Activated naive CD8-positive, alpha-beta T cell (primary cell): ENCODE results near the gene STAT2.
"Not testable (repeated sequence)": the region's sequence is repeated elsewhere in the genome, so short reads cannot be mapped to it uniquely, and the experiment has no call there.

Experiments used
- H3K27ac Mint-ChIP-seq: one replicate; pipeline ENCODE4 v1.8.0; 2021; ENCODE audit warnings: mixed read lengths
- H3K27me3 Mint-ChIP-seq: one replicate; pipeline ENCODE4 v1.8.0; 2021; ENCODE audit warnings: mixed read lengths
- H3K36me3 Mint-ChIP-seq: one replicate; pipeline ENCODE4 v1.8.0; 2021; ENCODE audit warnings: mixed read lengths
- H3K4me1 Mint-ChIP-seq: one replicate; pipeline ENCODE4 v1.8.0; 2021; ENCODE audit warnings: low read depth, mixed read lengths
- H3K4me3 Mint-ChIP-seq: one replicate; pipeline ENCODE4 v1.8.0; 2021; ENCODE audit warnings: mild to moderate bottlenecking, mixed read lengths
- H3K9me3 Mint-ChIP-seq: one replicate; pipeline ENCODE4 v1.8.0; 2021; ENCODE audit warnings: low read depth, mixed read lengths

STAT2 gene

DNA sequence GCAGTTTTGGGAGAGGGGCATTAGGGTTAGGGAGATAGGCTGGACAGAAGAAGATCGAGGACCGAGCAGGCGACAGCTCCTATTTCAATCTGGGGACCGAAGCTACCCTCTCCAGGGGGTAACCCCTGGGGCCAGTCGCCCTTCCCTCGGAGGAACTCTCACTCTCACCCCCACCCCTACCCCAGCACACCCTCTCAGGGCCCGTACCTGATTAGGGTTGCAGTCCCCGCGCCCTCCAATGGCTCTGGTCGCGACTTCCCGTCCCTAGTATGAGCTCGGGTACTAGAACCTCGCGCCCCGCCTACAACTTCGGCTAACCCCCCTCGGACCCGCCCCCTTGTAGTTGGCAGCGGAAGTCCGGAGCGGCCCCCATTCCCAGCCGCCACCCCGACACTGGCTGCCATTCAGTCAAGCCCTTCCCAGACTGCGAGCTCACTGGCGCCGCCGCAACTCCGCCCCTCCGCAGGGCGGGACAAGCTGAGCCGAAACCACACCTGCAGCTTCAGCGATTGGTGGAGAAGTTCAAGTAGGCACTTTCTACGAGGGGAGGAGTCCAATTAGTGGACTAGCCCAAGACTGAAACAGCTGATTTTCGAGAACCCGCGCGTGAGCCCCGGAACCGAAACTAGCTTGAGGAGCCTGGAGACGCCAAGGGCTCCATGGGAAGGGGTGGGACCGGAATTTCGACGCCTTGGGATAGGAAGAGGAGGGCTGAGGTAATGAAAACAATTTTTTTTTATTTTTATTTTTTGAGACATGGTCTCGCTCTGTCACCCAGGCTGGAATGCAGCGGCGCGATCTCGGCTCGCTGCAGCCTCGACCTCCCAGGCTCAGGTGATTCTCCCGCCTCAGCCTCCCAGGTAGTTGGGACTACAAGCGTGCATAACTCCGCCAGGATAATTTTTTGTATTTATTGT, at the start of gene STAT2:
Gene STAT2 (minus strand): TSS at position 257 of the 917 bp plus-strand sequence. CDS start 3,536 bp downstream, outside the sequence.
- Mint-ChIP-seq H3K9me3 (no peaks in the 10 kb centered on the region), H3K27ac (peak within 1 kb of the TSS; percentile 98), H3K36me3 (peaks cover 3% of the 10 kb centered on the region), H3K27me3 (no peaks in the 10 kb centered on the region), H3K4me1 (peaks cover 35% of the 10 kb centered on the region), H3K4me3 (peak within 1 kb of the TSS; percentile 95)

- Mint-ChIP-seq H3K9me3 (no peaks in the 10 kb centered on the region), H3K4me1 (no peaks in the 10 kb centered on the region), H3K27ac (no peak overlapping the region), H3K36me3 (no peaks in the 10 kb centered on the region), H3K4me3 (no peak overlapping the region), H3K27me3 (no peaks in the 10 kb centered on the region)
Observed at GRCh38 chr12:56408799-56409417, 49.0 kb upstream of the STAT2 start.

DNA sequence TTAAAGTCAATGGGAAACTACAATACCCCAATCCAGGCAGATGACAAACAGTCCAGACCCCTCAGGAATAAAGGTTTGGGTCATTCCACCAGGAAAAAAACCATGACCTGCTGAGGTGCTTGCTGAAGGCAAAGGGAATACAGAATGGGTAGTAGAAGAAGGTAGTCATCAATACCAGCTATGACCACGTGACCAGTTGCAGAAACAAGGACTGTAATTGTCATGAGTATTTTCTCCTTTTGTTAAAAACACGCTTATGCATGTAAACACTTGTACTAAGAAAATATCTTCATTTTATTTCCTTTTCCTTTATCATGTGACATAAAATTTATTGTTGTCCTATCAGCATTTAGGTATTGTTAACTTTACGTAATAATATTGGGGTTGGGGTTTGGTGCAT, 44.3 kb upstream of the STAT2 start:
- not testable (repeated sequence) for H3K27ac Mint-ChIP-seq, H3K36me3 Mint-ChIP-seq, H3K4me1 Mint-ChIP-seq, H3K27me3 Mint-ChIP-seq, H3K9me3 Mint-ChIP-seq, H3K4me3 Mint-ChIP-seq

DNA sequence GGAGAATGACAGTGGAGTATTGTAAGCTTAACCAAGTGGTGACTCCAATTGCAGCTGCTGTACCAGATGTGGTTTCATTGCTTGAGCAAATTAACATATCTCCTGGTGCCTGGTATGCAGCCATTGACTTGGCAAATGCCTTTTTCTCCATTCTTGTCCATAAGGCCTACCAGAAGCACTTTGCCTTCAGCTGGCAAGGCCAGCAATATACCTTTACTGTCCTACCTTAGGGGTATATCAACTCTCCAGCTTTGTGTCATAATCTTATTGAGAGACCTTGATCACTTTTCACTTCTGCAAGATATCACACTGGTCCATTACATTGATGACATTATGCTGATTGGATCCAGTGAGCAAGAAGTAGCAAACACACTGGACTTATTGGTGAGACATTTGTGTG, 41.7 kb upstream of the STAT2 start:
- H3K4me3 Mint-ChIP-seq, H3K4me1 Mint-ChIP-seq, H3K27ac Mint-ChIP-seq, H3K27me3 Mint-ChIP-seq, H3K36me3 Mint-ChIP-seq, H3K9me3 Mint-ChIP-seq: not testable (repeated sequence)

DNA sequence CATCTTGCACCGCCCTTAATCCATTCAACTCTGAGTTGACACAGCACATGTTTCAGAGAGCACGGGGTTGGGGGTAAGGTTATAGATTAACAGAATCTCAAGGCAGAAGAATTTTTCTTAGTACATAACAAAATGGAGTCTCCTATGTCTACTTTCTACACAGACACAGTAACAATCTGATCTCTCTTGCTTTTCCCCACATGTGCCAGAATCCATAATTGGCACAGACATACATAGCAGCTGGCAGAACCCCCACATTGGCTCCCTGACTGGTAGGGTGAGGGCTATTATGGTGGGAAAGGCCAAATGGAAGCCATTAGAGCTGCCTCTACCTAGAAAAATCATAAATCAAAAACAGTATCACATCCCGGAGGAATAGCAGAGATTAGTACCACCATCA, 41.2 kb upstream of the STAT2 start:
- H3K9me3 Mint-ChIP-seq, H3K4me1 Mint-ChIP-seq, H3K36me3 Mint-ChIP-seq, H3K4me3 Mint-ChIP-seq, H3K27ac Mint-ChIP-seq, H3K27me3 Mint-ChIP-seq: not testable (repeated sequence)

- H3K27ac Mint-ChIP-seq, H3K4me1 Mint-ChIP-seq, H3K27me3 Mint-ChIP-seq, H3K9me3 Mint-ChIP-seq, H3K4me3 Mint-ChIP-seq, H3K36me3 Mint-ChIP-seq: not testable (repeated sequence)
Observed at GRCh38 chr12:56399466-56399865, 39.6 kb upstream of the STAT2 start.

DNA sequence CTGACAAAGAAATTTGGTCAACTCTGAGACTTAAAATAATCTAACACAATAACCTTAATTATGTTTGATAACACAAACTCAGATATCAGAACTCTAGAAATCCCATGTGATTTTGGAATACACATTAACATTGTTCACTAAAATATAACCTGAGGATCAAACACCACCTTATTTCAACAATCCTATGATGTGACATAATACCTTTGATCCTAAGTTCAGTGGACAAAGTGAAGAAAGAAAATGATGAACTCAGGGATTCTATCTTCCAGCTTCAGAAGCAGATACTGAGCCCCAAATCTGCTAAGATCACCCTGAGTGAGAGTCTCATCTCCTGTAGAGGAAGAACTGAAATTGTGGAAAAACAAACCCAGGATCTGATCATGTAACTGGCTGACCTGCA, 38.4 kb upstream of the STAT2 start:
- H3K9me3 Mint-ChIP-seq, result peaks cover 8% of the 10 kb centered on the region
- H3K4me1 Mint-ChIP-seq, result no peaks in the 10 kb centered on the region
- peaks cover 7% of the 10 kb centered on the region for H3K36me3 Mint-ChIP-seq
- no peaks in the 10 kb centered on the region for H3K27me3 Mint-ChIP-seq
- no peak overlapping the region for H3K27ac Mint-ChIP-seq
- H3K4me3 Mint-ChIP-seq, result no peak overlapping the region

DNA sequence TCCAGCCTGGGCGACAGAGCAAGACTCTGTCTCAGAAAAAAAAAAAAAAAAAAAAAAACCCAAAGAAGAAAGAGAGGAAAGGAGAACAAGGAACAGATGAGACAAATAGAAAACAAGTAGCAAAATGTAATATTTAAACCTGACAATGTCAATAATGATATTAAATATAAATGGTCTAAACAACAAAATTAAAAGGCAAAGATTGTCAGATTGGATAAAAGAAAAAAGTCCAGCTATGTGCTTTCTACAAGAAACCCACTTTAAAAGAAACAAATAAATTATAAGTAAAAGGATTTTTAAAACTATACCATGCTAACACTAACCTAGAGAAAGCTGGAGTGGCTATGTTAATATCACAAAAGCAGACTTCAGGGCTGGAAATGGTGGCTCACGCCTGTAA, 32.4 kb upstream of the STAT2 start:
- H3K9me3 Mint-ChIP-seq, result no peaks in the 10 kb centered on the region
- H3K27me3 Mint-ChIP-seq, result no peaks in the 10 kb centered on the region
- no peak overlapping the region for H3K27ac Mint-ChIP-seq
- no peaks in the 10 kb centered on the region for H3K4me1 Mint-ChIP-seq
- H3K4me3 Mint-ChIP-seq, result no peak overlapping the region
- no peaks in the 10 kb centered on the region for H3K36me3 Mint-ChIP-seq

GRCh38 chr12:56391721-56392120, 31.8 kb upstream of the STAT2 start:
- Mint-ChIP-seq H3K36me3 (no peaks in the 10 kb centered on the region), H3K4me1 (no peaks in the 10 kb centered on the region), H3K9me3 (no peaks in the 10 kb centered on the region), H3K27me3 (no peaks in the 10 kb centered on the region), H3K4me3 (no peak overlapping the region), H3K27ac (no peak overlapping the region)

DNA sequence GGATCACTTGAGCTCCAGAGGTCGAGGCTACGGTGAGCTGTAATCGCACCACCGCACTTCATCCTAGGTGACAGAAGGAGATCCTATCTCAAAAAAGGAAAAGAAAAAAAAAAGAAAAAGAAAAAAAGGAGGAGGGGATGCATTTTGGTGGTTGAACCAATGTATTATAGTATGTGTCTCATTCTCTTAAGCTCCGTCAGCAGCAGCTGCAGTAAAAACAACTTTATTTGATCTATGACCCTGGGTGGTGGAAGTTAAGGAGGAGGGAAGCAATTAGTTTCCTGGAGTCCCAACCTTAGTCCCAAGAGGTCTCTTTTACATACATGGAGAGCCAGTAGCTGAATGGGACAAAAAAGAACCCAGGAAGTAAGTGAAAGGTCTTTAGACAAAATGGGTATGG, 29.5 kb upstream of the STAT2 start:
- Mint-ChIP-seq H3K4me3 (no peak overlapping the region), H3K4me1 (no peaks in the 10 kb centered on the region), H3K27me3 (no peaks in the 10 kb centered on the region), H3K9me3 (no peaks in the 10 kb centered on the region), H3K36me3 (no peaks in the 10 kb centered on the region), H3K27ac (no peak overlapping the region)

GRCh38 chr12:56387152-56387736, 27.3 kb upstream of the STAT2 start:
- Mint-ChIP-seq H3K27ac (no peak overlapping the region), H3K27me3 (no peaks in the 10 kb centered on the region), H3K4me3 (no peak overlapping the region), H3K4me1 (no peaks in the 10 kb centered on the region), H3K36me3 (no peaks in the 10 kb centered on the region), H3K9me3 (no peaks in the 10 kb centered on the region)

DNA sequence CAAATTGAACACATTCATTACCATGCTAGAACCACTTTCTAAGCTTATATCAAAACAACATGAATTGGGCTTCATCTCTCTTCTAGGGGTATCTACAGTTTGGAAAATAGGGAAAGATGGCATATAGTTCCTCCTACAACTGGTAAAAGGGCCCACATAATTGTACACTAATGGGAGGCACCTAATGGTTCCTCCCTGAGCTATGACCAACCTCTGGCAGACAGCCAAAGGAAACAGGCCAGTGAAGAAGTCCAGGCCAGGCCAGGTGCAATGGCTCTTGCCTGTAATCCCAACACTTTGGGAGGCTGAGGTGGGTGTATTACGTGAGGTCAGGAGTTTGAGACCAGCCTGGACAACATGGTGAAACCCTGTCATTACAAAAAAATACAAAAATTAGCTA, 26.0 kb upstream of the STAT2 start:
- H3K27ac Mint-ChIP-seq, result no peak overlapping the region
- H3K27me3 Mint-ChIP-seq, result no peaks in the 10 kb centered on the region
- H3K9me3 Mint-ChIP-seq, result no peaks in the 10 kb centered on the region
- no peaks in the 10 kb centered on the region for H3K4me1 Mint-ChIP-seq
- H3K36me3 Mint-ChIP-seq, result no peaks in the 10 kb centered on the region
- H3K4me3 Mint-ChIP-seq, result no peak overlapping the region

DNA sequence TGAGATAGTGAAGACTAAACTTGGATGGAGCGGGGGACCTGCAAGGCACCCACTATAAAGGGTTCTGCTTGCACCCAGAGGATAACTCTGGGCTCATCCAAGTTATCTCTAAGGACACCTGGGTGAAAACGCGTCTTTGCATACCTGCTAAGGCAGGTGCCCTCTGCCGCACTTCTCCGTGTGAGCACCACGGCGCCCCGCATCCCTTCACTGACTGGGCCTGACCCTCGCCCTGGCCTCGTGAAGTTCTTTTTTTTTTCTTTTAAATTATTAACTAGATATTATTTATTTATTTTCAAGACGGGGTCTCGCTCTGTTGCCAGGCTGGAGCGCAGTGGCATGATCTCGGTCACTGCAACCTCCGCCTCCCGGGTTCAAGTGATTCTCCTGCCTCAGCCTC, 22.7 kb upstream of the STAT2 start:
- Mint-ChIP-seq H3K36me3 (no peaks in the 10 kb centered on the region), H3K4me3 (no peak overlapping the region)

DNA sequence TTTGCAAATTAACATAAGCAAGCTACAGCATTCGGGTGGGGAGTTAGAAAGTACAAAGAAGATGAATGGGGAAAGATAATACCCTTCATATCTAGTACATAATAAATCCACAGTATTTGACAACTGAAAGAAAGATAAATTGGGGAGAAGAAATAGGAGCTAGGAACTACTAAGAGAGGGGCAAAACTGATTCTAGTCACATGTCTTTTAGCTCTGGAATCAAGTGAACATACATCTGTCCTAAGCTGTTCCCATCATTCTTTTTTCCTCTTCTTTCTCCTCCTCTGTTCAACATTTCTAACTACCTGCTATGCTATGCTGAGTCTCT, 18.0 kb upstream of the STAT2 start:
- no peaks in the 10 kb centered on the region for H3K36me3 Mint-ChIP-seq
- no peak overlapping the region for H3K4me3 Mint-ChIP-seq
- no peaks in the 10 kb centered on the region for H3K4me1 Mint-ChIP-seq

More for the DNA sequence above, 22.7 kb upstream of the STAT2 start:
- no peak overlapping the region for H3K27ac Mint-ChIP-seq
- no peaks in the 10 kb centered on the region for H3K4me1 Mint-ChIP-seq
- H3K9me3 Mint-ChIP-seq, result no peaks in the 10 kb centered on the region
- no peaks in the 10 kb centered on the region for H3K27me3 Mint-ChIP-seq

DNA sequence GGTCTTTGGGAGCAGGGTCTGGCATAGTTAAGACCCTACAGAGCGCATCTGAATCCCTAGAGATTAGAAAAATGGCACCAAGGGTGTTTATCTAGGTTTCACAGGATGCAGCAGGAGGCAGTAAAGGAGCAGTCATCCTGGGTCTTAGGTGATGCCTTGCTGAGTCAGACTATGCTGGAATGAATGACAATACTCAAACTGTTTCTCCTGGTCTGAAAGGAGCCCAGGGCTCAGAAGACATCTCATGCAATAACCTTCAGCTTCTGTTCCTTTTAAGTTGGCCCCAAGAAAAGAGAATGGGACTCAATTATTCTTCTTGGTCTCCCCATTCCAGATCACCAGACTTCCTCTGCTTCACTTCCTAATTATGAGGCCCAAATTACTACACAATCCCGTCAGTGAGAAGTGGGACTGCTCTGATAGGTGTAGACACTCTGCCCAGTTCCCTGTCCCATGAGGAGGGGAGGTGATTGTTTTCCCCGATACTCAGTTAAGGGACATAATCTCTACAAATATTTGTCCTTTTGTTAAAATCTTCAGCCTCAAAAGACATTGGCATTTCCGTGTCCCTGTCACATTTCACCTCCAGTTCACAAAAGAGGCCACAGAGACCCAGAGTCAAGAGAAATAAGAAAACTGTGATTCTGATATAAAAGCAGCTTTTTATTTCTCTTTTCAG, 17.5 kb upstream of the STAT2 start:
- H3K4me3 Mint-ChIP-seq, result no peak overlapping the region
- H3K9me3 Mint-ChIP-seq, result no peaks in the 10 kb centered on the region
- no peaks in the 10 kb centered on the region for H3K4me1 Mint-ChIP-seq
- H3K36me3 Mint-ChIP-seq, result no peaks in the 10 kb centered on the region
- H3K27ac Mint-ChIP-seq, result no peak overlapping the region
- no peaks in the 10 kb centered on the region for H3K27me3 Mint-ChIP-seq

More for the DNA sequence above, 18.0 kb upstream of the STAT2 start:
- Mint-ChIP-seq H3K27me3 (no peaks in the 10 kb centered on the region), H3K9me3 (no peaks in the 10 kb centered on the region), H3K27ac (no peak overlapping the region)
